ENCODE measurements around the gene GLI2. TPM values are rescaled to one million over a fixed set of nuclear protein-coding genes. Genes with fewer than 3 reads are reported as not detected.

The GLI2 gene
- 22.5 and 28.3 TPM in 2 replicates for total RNA-seq

- peak; percentile 89 for DNase-seq (ENCODE audit: low read depth)
- H3K4me3 ChIP-seq (ENCODE audit: low read depth, low read length), result peak within 1 kb of the TSS; percentile 88
- peak; percentile 58 for TF ChIP-seq CTCF (IDR thresholded peaks at IDR 0.05; ENCODE audit: insufficient read depth, low read depth, low read length)
Observed at GRCh38 chr2:120735746-120736170, at the start of gene GLI2. GLI2 (plus strand) TSS chr2:120735868; CDS start chr2:120797321, 61,453 bp downstream.

DNA sequence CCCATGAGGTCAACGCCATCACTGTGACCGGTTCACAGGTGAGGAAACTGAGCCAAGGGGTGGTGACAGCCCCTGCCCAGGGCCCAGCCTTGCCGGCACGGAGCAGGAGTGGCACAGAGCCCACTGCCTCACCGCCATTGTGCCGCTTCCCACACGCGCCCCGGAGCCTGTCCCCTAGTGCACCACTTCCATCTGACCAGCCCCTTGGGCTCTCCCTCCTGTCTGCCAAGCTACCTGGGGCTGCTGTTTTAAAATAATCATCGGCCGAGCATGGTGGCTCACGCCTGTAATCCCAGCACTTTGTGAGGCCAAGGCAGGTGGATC, 49.7 kb upstream of the GLI2 start:
- H3K4me3 ChIP-seq (ENCODE audit: low read depth, low read length), result no peak overlapping the region
- no peak for DNase-seq (ENCODE audit: low read depth)
- no peak for TF ChIP-seq CTCF (IDR thresholded peaks at IDR 0.05; ENCODE audit: insufficient read depth, low read depth, low read length)

GRCh38 chr2:120686511-120687168, 49.0 kb upstream of the GLI2 start:
- peak; percentile 31 for TF ChIP-seq CTCF (IDR thresholded peaks at IDR 0.05; ENCODE audit: insufficient read depth, low read depth, low read length)
- H3K4me3 ChIP-seq (ENCODE audit: low read depth, low read length), result no peak overlapping the region
- DNase-seq (ENCODE audit: low read depth), result no peak

DNA sequence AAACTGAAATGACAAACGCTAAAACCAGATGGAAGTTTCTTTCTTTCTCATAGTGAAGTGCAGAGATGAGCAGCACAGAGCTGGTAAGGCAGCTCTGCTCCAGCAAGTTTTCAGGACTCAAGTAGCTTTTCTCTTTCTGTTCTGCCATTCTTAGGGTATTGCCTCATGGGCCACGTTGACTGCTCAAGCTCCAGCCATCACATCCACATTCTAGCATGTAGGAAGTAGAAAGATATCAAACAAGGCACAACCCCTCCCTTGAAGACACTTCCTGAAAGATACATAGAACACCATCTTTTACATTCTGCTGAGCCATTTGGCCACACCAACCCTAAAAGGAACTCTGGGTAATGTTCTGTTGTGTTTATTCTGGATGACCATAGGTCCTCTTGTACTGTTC, 48.5 kb upstream of the GLI2 start:
- DNase-seq (ENCODE audit: low read depth), result no peak
- H3K4me3 ChIP-seq (ENCODE audit: low read depth, low read length), result no peak overlapping the region
- TF ChIP-seq CTCF (IDR thresholded peaks at IDR 0.05; ENCODE audit: insufficient read depth, low read depth, low read length), result no peak

DNA sequence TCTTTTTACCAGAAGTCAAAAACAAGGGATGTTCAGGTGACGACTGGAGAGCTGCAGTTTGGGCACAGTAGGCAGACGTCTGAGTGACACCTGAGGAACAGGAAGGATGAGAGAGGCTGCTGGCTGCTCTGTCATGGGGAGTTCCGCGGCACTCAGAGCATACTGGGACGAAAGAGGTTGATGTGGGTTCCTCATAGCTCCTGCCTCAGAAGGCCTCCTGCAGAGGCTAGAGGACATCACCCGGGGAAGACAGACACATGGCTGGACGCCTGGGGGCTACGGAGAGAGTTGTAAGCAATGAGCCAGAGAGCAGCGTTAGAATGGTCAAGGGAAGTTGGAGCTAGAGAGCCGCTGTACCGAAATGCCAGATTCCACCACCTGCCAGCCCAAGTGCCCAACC, 45.1 kb upstream of the GLI2 start:
- no peak overlapping the region for H3K4me3 ChIP-seq (ENCODE audit: low read depth, low read length)
- DNase-seq (ENCODE audit: low read depth), result no peak
- no peak for TF ChIP-seq CTCF (IDR thresholded peaks at IDR 0.05; ENCODE audit: insufficient read depth, low read depth, low read length)

GRCh38 chr2:120691410-120691809, 44.3 kb upstream of the GLI2 start:
- no peak overlapping the region for H3K4me3 ChIP-seq (ENCODE audit: low read depth, low read length)
- TF ChIP-seq CTCF (IDR thresholded peaks at IDR 0.05; ENCODE audit: insufficient read depth, low read depth, low read length), result no peak
- DNase-seq (ENCODE audit: low read depth), result no peak

GRCh38 chr2:120692691-120693090, 43.0 kb upstream of the GLI2 start:
- no peak overlapping the region for H3K4me3 ChIP-seq (ENCODE audit: low read depth, low read length)
- TF ChIP-seq CTCF (IDR thresholded peaks at IDR 0.05; ENCODE audit: insufficient read depth, low read depth, low read length), result no peak
- no peak for DNase-seq (ENCODE audit: low read depth)

Data from fibroblast of villous mesenchyme (primary cell).